ENCODE data around the gene LAMB1. TPM values are rescaled to one million over a fixed set of nuclear protein-coding genes. Genes with fewer than 3 reads are reported as not detected.

The LAMB1 gene
- total RNA-seq, 1 donor, result 483 TPM

GRCh38 chr7:107967420-107967819 is 35.5 kb downstream of the LAMB1 start:
- H3K4me3 ChIP-seq (ENCODE audit: low read depth, low read length), result no peak overlapping the region
- no peak for DNase-seq (ENCODE audit: low read depth)
- TF ChIP-seq, protein P1, sequence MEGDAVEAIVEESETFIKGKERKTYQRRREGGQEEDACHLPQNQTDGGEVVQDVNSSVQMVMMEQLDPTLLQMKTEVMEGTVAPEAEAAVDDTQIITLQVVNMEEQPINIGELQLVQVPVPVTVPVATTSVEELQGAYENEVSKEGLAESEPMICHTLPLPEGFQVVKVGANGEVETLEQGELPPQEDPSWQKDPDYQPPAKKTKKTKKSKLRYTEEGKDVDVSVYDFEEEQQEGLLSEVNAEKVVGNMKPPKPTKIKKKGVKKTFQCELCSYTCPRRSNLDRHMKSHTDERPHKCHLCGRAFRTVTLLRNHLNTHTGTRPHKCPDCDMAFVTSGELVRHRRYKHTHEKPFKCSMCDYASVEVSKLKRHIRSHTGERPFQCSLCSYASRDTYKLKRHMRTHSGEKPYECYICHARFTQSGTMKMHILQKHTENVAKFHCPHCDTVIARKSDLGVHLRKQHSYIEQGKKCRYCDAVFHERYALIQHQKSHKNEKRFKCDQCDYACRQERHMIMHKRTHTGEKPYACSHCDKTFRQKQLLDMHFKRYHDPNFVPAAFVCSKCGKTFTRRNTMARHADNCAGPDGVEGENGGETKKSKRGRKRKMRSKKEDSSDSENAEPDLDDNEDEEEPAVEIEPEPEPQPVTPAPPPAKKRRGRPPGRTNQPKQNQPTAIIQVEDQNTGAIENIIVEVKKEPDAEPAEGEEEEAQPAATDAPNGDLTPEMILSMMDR (IDR thresholded peaks at IDR 0.05; ENCODE audit: insufficient read depth, low read depth, low read length), result no peak

- H3K4me3 ChIP-seq (ENCODE audit: low read depth, low read length), result no peak overlapping the region
- TF ChIP-seq, protein P1 (IDR thresholded peaks at IDR 0.05; ENCODE audit: insufficient read depth, low read depth, low read length), result no peak
- peak; percentile 78 for DNase-seq (ENCODE audit: low read depth)
Observed at GRCh38 chr7:107966711-107967110, 36.2 kb downstream of the LAMB1 start.

DNA sequence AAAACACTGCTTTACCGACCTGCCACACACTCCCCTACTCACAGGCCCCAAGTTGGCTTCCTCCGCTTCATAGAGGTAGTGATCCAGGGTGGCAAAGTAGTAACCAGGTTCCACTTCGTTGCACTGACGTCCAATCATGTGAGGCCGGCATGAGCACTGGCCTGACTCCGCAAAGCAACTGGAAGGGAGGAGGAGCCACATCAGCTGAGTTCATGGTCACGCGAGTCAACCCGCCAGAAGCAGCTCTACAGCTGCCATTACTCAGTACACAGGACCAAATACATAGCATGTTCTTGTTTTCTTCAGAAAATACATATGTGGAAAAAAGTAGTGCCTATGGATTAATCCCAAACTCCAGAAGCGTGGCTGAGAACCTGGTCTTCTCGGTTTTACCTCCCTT is 38.5 kb downstream of the LAMB1 start:
- TF ChIP-seq, protein P1 (IDR thresholded peaks at IDR 0.05; ENCODE audit: insufficient read depth, low read depth, low read length), result no peak
- H3K4me3 ChIP-seq (ENCODE audit: low read depth, low read length), result no peak overlapping the region
- DNase-seq (ENCODE audit: low read depth), result no peak

- no peak for DNase-seq (ENCODE audit: low read depth)
- H3K4me3 ChIP-seq (ENCODE audit: low read depth, low read length), result no peak overlapping the region
- TF ChIP-seq, protein P1 (IDR thresholded peaks at IDR 0.05; ENCODE audit: insufficient read depth, low read depth, low read length), result no peak
Observed at GRCh38 chr7:107962817-107963216, 40.1 kb downstream of the LAMB1 start.

GRCh38 chr7:107961405-107961804 is 41.6 kb downstream of the LAMB1 start:
- DNase-seq (ENCODE audit: low read depth), result peak; percentile 65
- H3K4me3 ChIP-seq (ENCODE audit: low read depth, low read length), result no peak overlapping the region
- TF ChIP-seq, protein P1 (IDR thresholded peaks at IDR 0.05; ENCODE audit: insufficient read depth, low read depth, low read length), result no peak

- peak; percentile 43 for DNase-seq (ENCODE audit: low read depth)
Observed at GRCh38 chr7:107960272-107960671, 42.7 kb downstream of the LAMB1 start.

DNA sequence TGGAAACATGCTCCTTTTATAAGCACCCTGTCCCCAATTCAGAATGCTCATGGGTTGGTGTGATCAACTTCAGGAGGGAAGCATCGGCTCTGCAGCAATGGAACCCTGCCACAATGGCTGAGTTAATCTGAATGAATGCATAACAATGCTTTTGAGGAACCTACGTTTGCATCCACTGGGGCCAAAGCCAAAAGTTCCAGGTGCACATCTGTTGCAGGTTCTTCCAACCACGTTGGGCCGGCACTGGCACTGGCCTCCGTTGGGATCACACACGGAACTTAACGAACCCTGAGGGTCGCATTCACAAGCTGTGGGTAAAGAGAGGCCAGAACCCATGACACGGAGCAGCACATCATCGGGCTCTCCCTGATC is 43.4 kb downstream of the LAMB1 start:
- DNase-seq (ENCODE audit: low read depth), result no peak
- TF ChIP-seq, protein P1 (IDR thresholded peaks at IDR 0.05; ENCODE audit: insufficient read depth, low read depth, low read length), result no peak
- H3K4me3 ChIP-seq (ENCODE audit: low read depth, low read length), result no peak overlapping the region

More at GRCh38 chr7:107960272-107960671, 42.7 kb downstream of the LAMB1 start:
- TF ChIP-seq, protein P1 (IDR thresholded peaks at IDR 0.05; ENCODE audit: insufficient read depth, low read depth, low read length), result no peak
- H3K4me3 ChIP-seq (ENCODE audit: low read depth, low read length), result no peak overlapping the region

Measured in fibroblast of villous mesenchyme (primary cell).